ENCODE data around the gene COPS6. TPM values are rescaled to one million over a fixed set of nuclear protein-coding genes. Genes with fewer than 3 reads are reported as not detected.

The COPS6 gene
- total and polyA plus RNA-seq, 10 donors = 47.0 to 89.6 (median 76.3) TPM

GRCh38 chr7:100111156-100111555 lies 22.4 kb downstream of the COPS6 start:
- H3K4me3 ChIP-seq = no peak overlapping the region

GRCh38 chr7:100111914-100112313 lies 23.1 kb downstream of the COPS6 start:
- peak in 1 of 3 donors; percentile 34 for TF ChIP-seq POLR2AphosphoS5 (IDR thresholded peaks at IDR 0.05)
- TF ChIP-seq, protein P1, sequence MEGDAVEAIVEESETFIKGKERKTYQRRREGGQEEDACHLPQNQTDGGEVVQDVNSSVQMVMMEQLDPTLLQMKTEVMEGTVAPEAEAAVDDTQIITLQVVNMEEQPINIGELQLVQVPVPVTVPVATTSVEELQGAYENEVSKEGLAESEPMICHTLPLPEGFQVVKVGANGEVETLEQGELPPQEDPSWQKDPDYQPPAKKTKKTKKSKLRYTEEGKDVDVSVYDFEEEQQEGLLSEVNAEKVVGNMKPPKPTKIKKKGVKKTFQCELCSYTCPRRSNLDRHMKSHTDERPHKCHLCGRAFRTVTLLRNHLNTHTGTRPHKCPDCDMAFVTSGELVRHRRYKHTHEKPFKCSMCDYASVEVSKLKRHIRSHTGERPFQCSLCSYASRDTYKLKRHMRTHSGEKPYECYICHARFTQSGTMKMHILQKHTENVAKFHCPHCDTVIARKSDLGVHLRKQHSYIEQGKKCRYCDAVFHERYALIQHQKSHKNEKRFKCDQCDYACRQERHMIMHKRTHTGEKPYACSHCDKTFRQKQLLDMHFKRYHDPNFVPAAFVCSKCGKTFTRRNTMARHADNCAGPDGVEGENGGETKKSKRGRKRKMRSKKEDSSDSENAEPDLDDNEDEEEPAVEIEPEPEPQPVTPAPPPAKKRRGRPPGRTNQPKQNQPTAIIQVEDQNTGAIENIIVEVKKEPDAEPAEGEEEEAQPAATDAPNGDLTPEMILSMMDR (IDR thresholded peaks at IDR 0.05 in 8 of 11, conservative IDR thresholded peaks at IDR 0.05 in 3 of 11) = no peak
- WGBS, 5 donors = 77 to 90% (median 87%) methylated on average over 8 to 13 of the region's 13 CpGs
- no peak for DNase-seq
- Histone ChIP-seq H3K4me1 (no peaks in the 10 kb centered on the region), H3K9me3 (no peaks in the 10 kb centered on the region), H3K4me3 (no peak overlapping the region), H3K27me3 (replicated peaks in 1 of 7) (no peaks in the 10 kb centered on the region), H3K36me3 (peaks cover 0 to 85% (median 73%) of the 10 kb centered on the region in 6 donors), H3K27ac (no peak overlapping the region)
- intact Hi-C loops (cut with DNase I; ENCODE audit: low total_unique reads) = no loop called here

More at GRCh38 chr7:100111156-100111555, 22.4 kb downstream of the COPS6 start:
- no peak overlapping the region for H3K27ac ChIP-seq
- intact Hi-C loops (cut with DNase I; ENCODE audit: low total_unique reads) = no loop called here
- no peaks in the 10 kb centered on the region for H3K4me1 ChIP-seq
- H3K27me3 ChIP-seq (replicated peaks in 1 of 7) = no peaks in the 10 kb centered on the region
- peaks cover 0 to 93% (median 78%) of the 10 kb centered on the region in 6 donors for H3K36me3 ChIP-seq
- WGBS, 5 donors = 90 to 97% (median 95%) methylated on average over 6 to 7 of the region's 7 CpGs
- no peaks in the 10 kb centered on the region for H3K9me3 ChIP-seq
- TF ChIP-seq POLR2A (IDR thresholded peaks at IDR 0.05) (no peak), POLR2AphosphoS5 (IDR thresholded peaks at IDR 0.05) (no peak)
- TF ChIP-seq, protein P1 (IDR thresholded peaks at IDR 0.05 in 8 of 11, conservative IDR thresholded peaks at IDR 0.05 in 3 of 11) = no peak
- no peak for DNase-seq

GRCh38 chr7:100115026-100115425 lies 26.3 kb downstream of the COPS6 start:
- WGBS, 5 donors = 89 to 97% (median 95%) methylated on average over 7 of the region's 7 CpGs
- Histone ChIP-seq H3K27me3 (replicated peaks in 1 of 7) (no peaks in the 10 kb centered on the region), H3K27ac (no peak overlapping the region), H3K4me1 (peaks cover 7 to 26% (median 17%) of the 10 kb centered on the region in 6 donors), H3K4me3 (no peak overlapping the region), H3K36me3 (peaks cover 0 to 54% (median 44%) of the 10 kb centered on the region in 6 donors), H3K9me3 (no peaks in the 10 kb centered on the region)
- intact Hi-C loops (cut with DNase I; ENCODE audit: low total_unique reads) = no loop called here
- no peak for DNase-seq
- TF ChIP-seq, protein P1 (IDR thresholded peaks at IDR 0.05 in 8 of 11, conservative IDR thresholded peaks at IDR 0.05 in 3 of 11) = no peak
- TF ChIP-seq POLR2AphosphoS5 (IDR thresholded peaks at IDR 0.05) (no peak), POLR2A (IDR thresholded peaks at IDR 0.05) (no peak)

GRCh38 chr7:100118388-100119071 lies 29.8 kb downstream of the COPS6 start:
- H3K27me3 ChIP-seq (replicated peaks in 1 of 7) = no peaks in the 10 kb centered on the region
- H3K27ac ChIP-seq = peak overlapping the region; percentile 87 to 96 (median 90)
- H3K4me1 ChIP-seq = peaks cover 16 to 59% (median 32%) of the 10 kb centered on the region in 6 donors
- intact Hi-C loops (cut with DNase I; ENCODE audit: low total_unique reads) = no loop called here
- H3K4me3 ChIP-seq = peak overlapping the region; percentile 75 to 94 (median 90)
- no peaks in the 10 kb centered on the region for H3K9me3 ChIP-seq
- TF ChIP-seq POLR2AphosphoS5 (IDR thresholded peaks at IDR 0.05) (no peak), POLR2A (IDR thresholded peaks at IDR 0.05) (no peak)
- TF ChIP-seq, protein P1 (IDR thresholded peaks at IDR 0.05 in 8 of 11, conservative IDR thresholded peaks at IDR 0.05 in 3 of 11) = no peak
- 21 to 23% (median 23%) methylated on average over 17 to 18 of the region's 18 CpGs for WGBS, 5 donors
- no peak for DNase-seq
- H3K36me3 ChIP-seq = peaks cover 0 to 33% (median 10%) of the 10 kb centered on the region in 6 donors
